GM23338 (cell line): ENCODE data around the gene MGLL.

Experiments used
- CREB1 ChIP-seq: fragments of 250-450 bp; sonication (Bioruptor Pico); IDR thresholded peaks from 2 replicates; pipeline ENCODE4 v1.5.0; 2020; ENCODE audit warnings: low read depth, mild to moderate bottlenecking, moderate library complexity
- EZH2 ChIP-seq: fragments of 200-600 bp; sonication (generic); IDR thresholded peaks from one replicate; pipeline ENCODE4 v1.8.0; 2017; ENCODE audit warnings: antibody characterized with exemption, mild to moderate bottlenecking, low read depth; ENCODE audit not compliant: unreplicated experiment
- EZH2phosphoT487 ChIP-seq: fragments of 200-600 bp; sonication (generic); IDR thresholded peaks from one replicate; pipeline ENCODE4 v1.8.1; 2018; ENCODE audit warnings: antibody characterized with exemption; ENCODE audit not compliant: unreplicated experiment
- POLR2AphosphoS5 ChIP-seq: IDR thresholded peaks from 2 replicates; pipeline ENCODE4 v1.6.1; 2016; ENCODE audit warnings: antibody characterized with exemption, low read depth
- TF ChIP-seq, protein P1 (sequence below), 2 experiments: fragments of 200-600 bp in 1 of 2; sonication (generic) in 1 of 2; conservative IDR thresholded peaks; 2 replicates each; pipeline versions ENCODE4 v1.5.1 to v1.6.1; 2016 to 2017; ENCODE audit warnings: antibody characterized with exemption in 2 of 2, low read depth in 2 of 2, mild to moderate bottlenecking in 2 of 2, moderate library complexity in 1 of 2
- TF ChIP-seq, protein P2 (sequence below): IDR thresholded peaks from 2 replicates; pipeline ENCODE4 v1.6.1; 2016; ENCODE audit warnings: antibody characterized with exemption
- TF ChIP-seq, protein P3 (sequence below): IDR thresholded peaks from one replicate; pipeline ENCODE4 v1.6.1; 2018; ENCODE audit warnings: antibody characterized with exemption; ENCODE audit not compliant: unreplicated experiment

DNA sequence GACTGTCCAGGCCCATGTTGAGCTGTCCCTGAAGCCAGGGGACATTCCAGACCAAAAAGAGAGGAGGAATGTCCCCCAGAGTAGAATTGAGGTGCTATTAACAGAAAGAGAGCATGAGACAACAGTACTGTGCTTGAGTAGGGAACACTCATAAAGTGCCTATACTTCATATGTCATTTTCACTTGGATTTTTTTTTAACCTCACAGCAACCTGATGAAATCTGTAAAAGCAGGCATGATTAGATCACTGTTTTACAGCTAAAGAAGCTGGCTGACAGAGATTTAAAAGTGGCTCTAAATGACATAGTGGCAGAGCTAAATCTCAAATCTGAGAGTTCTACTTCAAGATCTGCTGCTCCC lies 174.5 kb downstream of the MGLL start:
- TF ChIP-seq, protein P1, sequence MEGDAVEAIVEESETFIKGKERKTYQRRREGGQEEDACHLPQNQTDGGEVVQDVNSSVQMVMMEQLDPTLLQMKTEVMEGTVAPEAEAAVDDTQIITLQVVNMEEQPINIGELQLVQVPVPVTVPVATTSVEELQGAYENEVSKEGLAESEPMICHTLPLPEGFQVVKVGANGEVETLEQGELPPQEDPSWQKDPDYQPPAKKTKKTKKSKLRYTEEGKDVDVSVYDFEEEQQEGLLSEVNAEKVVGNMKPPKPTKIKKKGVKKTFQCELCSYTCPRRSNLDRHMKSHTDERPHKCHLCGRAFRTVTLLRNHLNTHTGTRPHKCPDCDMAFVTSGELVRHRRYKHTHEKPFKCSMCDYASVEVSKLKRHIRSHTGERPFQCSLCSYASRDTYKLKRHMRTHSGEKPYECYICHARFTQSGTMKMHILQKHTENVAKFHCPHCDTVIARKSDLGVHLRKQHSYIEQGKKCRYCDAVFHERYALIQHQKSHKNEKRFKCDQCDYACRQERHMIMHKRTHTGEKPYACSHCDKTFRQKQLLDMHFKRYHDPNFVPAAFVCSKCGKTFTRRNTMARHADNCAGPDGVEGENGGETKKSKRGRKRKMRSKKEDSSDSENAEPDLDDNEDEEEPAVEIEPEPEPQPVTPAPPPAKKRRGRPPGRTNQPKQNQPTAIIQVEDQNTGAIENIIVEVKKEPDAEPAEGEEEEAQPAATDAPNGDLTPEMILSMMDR (conservative IDR thresholded peaks at IDR 0.05; ENCODE audit: low read depth in 2 of 2): no peak
- TF ChIP-seq EZH2 (no peak), POLR2AphosphoS5 (no peak), CREB1 (CRISPR knock-in tag) (no peak), EZH2phosphoT487 (no peak)
- TF ChIP-seq, protein P2, sequence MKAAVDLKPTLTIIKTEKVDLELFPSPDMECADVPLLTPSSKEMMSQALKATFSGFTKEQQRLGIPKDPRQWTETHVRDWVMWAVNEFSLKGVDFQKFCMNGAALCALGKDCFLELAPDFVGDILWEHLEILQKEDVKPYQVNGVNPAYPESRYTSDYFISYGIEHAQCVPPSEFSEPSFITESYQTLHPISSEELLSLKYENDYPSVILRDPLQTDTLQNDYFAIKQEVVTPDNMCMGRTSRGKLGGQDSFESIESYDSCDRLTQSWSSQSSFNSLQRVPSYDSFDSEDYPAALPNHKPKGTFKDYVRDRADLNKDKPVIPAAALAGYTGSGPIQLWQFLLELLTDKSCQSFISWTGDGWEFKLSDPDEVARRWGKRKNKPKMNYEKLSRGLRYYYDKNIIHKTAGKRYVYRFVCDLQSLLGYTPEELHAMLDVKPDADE: no peak
- TF ChIP-seq, protein P3, sequence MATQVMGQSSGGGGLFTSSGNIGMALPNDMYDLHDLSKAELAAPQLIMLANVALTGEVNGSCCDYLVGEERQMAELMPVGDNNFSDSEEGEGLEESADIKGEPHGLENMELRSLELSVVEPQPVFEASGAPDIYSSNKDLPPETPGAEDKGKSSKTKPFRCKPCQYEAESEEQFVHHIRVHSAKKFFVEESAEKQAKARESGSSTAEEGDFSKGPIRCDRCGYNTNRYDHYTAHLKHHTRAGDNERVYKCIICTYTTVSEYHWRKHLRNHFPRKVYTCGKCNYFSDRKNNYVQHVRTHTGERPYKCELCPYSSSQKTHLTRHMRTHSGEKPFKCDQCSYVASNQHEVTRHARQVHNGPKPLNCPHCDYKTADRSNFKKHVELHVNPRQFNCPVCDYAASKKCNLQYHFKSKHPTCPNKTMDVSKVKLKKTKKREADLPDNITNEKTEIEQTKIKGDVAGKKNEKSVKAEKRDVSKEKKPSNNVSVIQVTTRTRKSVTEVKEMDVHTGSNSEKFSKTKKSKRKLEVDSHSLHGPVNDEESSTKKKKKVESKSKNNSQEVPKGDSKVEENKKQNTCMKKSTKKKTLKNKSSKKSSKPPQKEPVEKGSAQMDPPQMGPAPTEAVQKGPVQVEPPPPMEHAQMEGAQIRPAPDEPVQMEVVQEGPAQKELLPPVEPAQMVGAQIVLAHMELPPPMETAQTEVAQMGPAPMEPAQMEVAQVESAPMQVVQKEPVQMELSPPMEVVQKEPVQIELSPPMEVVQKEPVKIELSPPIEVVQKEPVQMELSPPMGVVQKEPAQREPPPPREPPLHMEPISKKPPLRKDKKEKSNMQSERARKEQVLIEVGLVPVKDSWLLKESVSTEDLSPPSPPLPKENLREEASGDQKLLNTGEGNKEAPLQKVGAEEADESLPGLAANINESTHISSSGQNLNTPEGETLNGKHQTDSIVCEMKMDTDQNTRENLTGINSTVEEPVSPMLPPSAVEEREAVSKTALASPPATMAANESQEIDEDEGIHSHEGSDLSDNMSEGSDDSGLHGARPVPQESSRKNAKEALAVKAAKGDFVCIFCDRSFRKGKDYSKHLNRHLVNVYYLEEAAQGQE: no peak
